HuH-7.5 (cell line): ENCODE data around the gene AKAP6.
"Not testable (repeated sequence)": the region's sequence is repeated elsewhere in the genome, so short reads cannot be mapped to it uniquely, and the experiment has no call there.

ENCODE experiments used
- DNase-seq: peaks from one replicate; pipeline ENCODE4 v3.0.0; 2011; ENCODE audit warnings: low spot score

Gene AKAP6

GRCh38 chr14:32757568-32757967 lies 428.5 kb downstream of the AKAP6 start:
- DNase-seq = no peak

- DNase-seq = no peak
Measured at GRCh38 chr14:32761381-32761968, 432.4 kb downstream of the AKAP6 start.

GRCh38 chr14:32762886-32763285 lies 433.8 kb downstream of the AKAP6 start:
- no peak for DNase-seq

GRCh38 chr14:32763673-32764072 lies 434.6 kb downstream of the AKAP6 start:
- DNase-seq = no peak

- DNase-seq = no peak
Measured at GRCh38 chr14:32764131-32764530, 435.0 kb downstream of the AKAP6 start.

- DNase-seq = no peak
Measured at GRCh38 chr14:32770422-32770821, 441.3 kb downstream of the AKAP6 start.

- no peak for DNase-seq
Measured at GRCh38 chr14:32774214-32774613, 445.1 kb downstream of the AKAP6 start.

GRCh38 chr14:32779840-32780239 lies 450.7 kb downstream of the AKAP6 start:
- DNase-seq = no peak

GRCh38 chr14:32784405-32784804 lies 455.3 kb downstream of the AKAP6 start:
- no peak for DNase-seq

GRCh38 chr14:32785585-32785984 lies 456.5 kb downstream of the AKAP6 start:
- no peak for DNase-seq

- no peak for DNase-seq
Measured at GRCh38 chr14:32786886-32787285, 457.8 kb downstream of the AKAP6 start.

- not testable (repeated sequence) for DNase-seq
Measured at GRCh38 chr14:32793033-32793432, 463.9 kb downstream of the AKAP6 start.

GRCh38 chr14:32800320-32800719 lies 471.2 kb downstream of the AKAP6 start:
- no peak for DNase-seq

- DNase-seq = no peak
Measured at GRCh38 chr14:32802295-32802694, 473.2 kb downstream of the AKAP6 start.

- no peak for DNase-seq
Measured at GRCh38 chr14:32805979-32806378, 476.9 kb downstream of the AKAP6 start.

GRCh38 chr14:32808644-32809043 lies 479.5 kb downstream of the AKAP6 start:
- DNase-seq = no peak

GRCh38 chr14:32809255-32809654 lies 480.2 kb downstream of the AKAP6 start:
- no peak for DNase-seq

GRCh38 chr14:32813401-32813800 lies 484.3 kb downstream of the AKAP6 start:
- no peak for DNase-seq

- no peak for DNase-seq
Measured at GRCh38 chr14:32814721-32815120, 485.6 kb downstream of the AKAP6 start.

GRCh38 chr14:32816588-32816987 lies 487.5 kb downstream of the AKAP6 start:
- no peak for DNase-seq

- DNase-seq = no peak
Measured at GRCh38 chr14:32817780-32818179, 488.7 kb downstream of the AKAP6 start.

- DNase-seq = no peak
Measured at GRCh38 chr14:32818581-32818980, 489.5 kb downstream of the AKAP6 start.

- no peak for DNase-seq
Measured at GRCh38 chr14:32820181-32820580, 491.1 kb downstream of the AKAP6 start.

- DNase-seq = no peak
Measured at GRCh38 chr14:32820682-32821081, 491.6 kb downstream of the AKAP6 start.
